NCI-H2227 (cell line): ENCODE data around the gene TMEM114.
"Not testable (repeated sequence)": the region's sequence is repeated elsewhere in the genome, so short reads cannot be mapped to it uniquely, and the experiment has no call there.

Experiments
- DNase-seq: peaks from one replicate; lab custom pipeline; 2025; ENCODE audit not compliant: unreplicated experiment; lab: John Stamatoyannopoulos, UW

The TMEM114 gene

GRCh38 chr16:8576141-8577004, 13.9 kb downstream of the TMEM114 start:
- DNase-seq: no peak

GRCh38 chr16:8575399-8575798, 14.9 kb downstream of the TMEM114 start:
- DNase-seq: no peak

- DNase-seq: peak; percentile 41
These were observed 17.2 kb downstream of the TMEM114 start for GRCh38 chr16:8572919-8573724.

- DNase-seq: no peak
These were observed 18.0 kb downstream of the TMEM114 start for GRCh38 chr16:8572063-8572918.

- DNase-seq: peak; percentile 15
These were observed 19.2 kb downstream of the TMEM114 start for GRCh38 chr16:8571061-8571596.

GRCh38 chr16:8570393-8570792, 19.9 kb downstream of the TMEM114 start:
- DNase-seq: not testable (repeated sequence)

GRCh38 chr16:8569650-8570346, 20.5 kb downstream of the TMEM114 start:
- DNase-seq: no peak

GRCh38 chr16:8568231-8568617, 22.1 kb downstream of the TMEM114 start:
- no peak for DNase-seq

- DNase-seq: peak; percentile 96
These were observed 22.7 kb downstream of the TMEM114 start for GRCh38 chr16:8567355-8568230.

GRCh38 chr16:8565498-8565897, 24.8 kb downstream of the TMEM114 start:
- peak; percentile 25 for DNase-seq

- no peak for DNase-seq
These were observed 25.4 kb downstream of the TMEM114 start for GRCh38 chr16:8564934-8565345.

DNA sequence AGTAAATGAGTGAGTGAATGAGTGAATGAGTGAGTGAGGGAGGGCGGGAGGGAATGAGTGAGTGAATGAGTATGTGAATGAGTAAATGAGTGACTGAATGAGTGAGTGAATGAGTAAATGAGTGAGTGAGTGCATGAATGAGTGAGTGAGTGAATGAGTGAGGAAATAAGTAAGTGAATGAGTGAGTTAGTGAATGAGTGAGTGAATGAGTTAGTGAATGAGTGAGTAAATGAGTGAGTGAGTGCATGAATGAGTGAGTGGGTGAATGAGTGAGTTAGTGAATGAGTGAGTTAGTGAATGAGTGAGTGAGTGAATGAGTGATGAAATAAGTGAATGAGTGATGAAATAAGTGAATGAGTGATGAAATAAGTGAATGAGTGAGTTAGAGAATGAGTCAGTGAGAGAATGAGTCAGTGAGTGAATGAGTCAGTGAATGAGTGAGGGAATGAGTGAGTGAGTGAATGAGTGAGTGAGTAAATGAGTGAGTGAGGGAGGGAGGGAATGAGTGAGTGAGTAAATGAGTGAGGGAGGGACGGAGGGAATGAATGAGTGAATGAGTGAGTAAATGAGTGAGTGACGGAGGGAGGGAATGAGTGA, 26.3 kb downstream of the TMEM114 start:
- DNase-seq: not testable (repeated sequence)

GRCh38 chr16:8561496-8561895, 28.8 kb downstream of the TMEM114 start:
- no peak for DNase-seq

- no peak for DNase-seq
These were observed 34.9 kb downstream of the TMEM114 start for GRCh38 chr16:8555400-8555799.

DNA sequence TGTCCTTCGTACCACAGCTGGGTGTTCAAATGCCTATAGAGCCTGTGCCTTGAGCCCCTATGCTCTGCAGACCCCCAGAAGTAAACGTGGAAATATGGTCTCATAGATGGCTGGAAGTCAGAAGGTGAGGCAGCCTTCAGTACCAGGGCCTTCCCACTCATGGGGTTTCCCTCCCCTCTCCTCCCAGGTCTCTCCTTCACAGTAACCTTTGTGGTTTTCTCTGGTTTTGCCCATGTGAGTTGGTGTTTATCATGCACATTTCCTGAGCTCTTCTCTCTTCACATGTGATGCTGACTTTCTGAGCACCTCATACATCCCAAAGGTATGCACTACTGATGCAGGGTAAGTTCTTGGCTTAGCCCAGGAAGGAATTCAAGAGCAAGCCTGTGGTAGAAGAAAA, 35.4 kb downstream of the TMEM114 start:
- no peak for DNase-seq

DNA sequence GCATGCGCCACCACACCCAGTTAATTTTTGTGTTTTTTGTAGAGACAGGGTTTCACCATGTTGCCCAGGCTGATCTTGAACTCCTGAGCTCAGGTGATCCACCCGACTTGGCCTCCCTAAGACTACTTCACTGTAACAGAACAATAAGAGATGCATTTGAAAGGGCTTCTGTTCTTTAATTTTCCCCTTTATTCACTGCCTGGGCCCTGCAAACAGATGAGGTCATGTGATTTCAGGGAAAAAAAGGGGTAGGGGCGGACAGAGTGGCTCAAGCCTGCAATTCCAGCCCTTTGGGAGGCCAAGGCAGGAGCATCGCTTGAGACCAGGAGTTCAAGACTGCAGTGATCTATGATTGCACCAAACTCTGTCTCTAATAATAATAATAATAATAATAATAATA, 36.3 kb downstream of the TMEM114 start:
- no peak for DNase-seq

DNA sequence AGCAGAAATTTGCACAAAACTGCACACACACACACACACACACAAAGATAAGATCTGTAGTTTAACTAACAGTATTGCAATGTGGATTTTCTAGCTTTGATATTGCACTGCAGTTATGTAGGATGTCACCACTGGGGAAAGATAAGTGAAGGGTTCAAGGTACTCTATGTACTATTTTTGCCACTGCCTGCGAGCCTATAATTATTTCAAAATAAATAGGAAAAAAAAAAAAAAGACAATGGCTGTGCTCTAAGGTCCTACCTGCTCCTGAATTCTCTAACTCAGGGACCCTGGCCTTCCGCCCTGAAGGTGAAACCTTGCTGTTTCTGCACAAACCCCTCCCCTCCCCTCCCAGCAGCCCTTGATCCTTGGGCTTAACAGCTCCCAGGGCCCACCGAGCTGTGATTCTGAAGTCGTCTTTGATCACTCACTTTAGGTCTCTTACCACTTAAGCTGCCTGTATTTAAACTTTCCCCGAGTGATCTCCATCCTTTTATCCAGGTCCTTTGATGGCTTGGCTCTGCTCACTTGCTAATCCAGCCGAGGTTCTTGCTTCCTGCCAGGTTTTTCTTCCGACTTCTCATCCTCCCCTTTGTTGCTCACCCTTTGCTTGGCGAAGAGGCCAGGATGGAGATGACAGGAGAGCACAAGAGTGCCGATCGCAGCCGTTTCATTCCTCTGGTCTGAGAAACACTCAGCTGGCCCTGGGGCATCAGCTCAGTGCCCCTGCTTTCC, 37.7 kb downstream of the TMEM114 start:
- DNase-seq: peak; percentile 17
